Superior temporal gyrus (tissue), 1 donor: ENCODE results near the gene RPLP2.

Source experiments
- DNase-seq: peaks from one replicate; pipeline ENCODE4 v3.0.0-alpha.2; 2016; ENCODE audit errors: extremely low spot score

RPLP2 gene

GRCh38 chr11:791658-792534, 17.9 kb upstream of the RPLP2 start:
- DNase-seq, result no peak

- DNase-seq, result no peak
Measured at GRCh38 chr11:792535-792821, 17.3 kb upstream of the RPLP2 start.

GRCh38 chr11:792873-793272, 16.9 kb upstream of the RPLP2 start:
- DNase-seq, result no peak

GRCh38 chr11:793556-793955, 16.2 kb upstream of the RPLP2 start:
- DNase-seq, result no peak

- peak; percentile 12 for DNase-seq
Measured at GRCh38 chr11:794013-794765, 15.6 kb upstream of the RPLP2 start.

- DNase-seq, result no peak
Measured at GRCh38 chr11:794766-795633, 14.8 kb upstream of the RPLP2 start.

- DNase-seq, result no peak
Measured at GRCh38 chr11:795634-796564, 13.9 kb upstream of the RPLP2 start.

GRCh38 chr11:796565-797295, 13.0 kb upstream of the RPLP2 start:
- DNase-seq, result no peak

- peak; percentile 74 for DNase-seq
Measured at GRCh38 chr11:797296-798092, 12.3 kb upstream of the RPLP2 start.

- DNase-seq, result peak; percentile 75
Measured at GRCh38 chr11:798093-798713, 11.6 kb upstream of the RPLP2 start, which contains the start of gene SLC25A22. Gene SLC25A22, minus strand, starts transcription at chr11:798281. Its CDS starts 3,275 bp downstream, at chr11:795006.

- no peak for DNase-seq
Measured at GRCh38 chr11:799641-800316, 10.0 kb upstream of the RPLP2 start.

GRCh38 chr11:800473-800872, 9.3 kb upstream of the RPLP2 start:
- DNase-seq, result no peak

- DNase-seq, result no peak
Measured at GRCh38 chr11:801097-801780, 8.5 kb upstream of the RPLP2 start.

GRCh38 chr11:802018-802617, 7.6 kb upstream of the RPLP2 start:
- DNase-seq, result no peak

GRCh38 chr11:802693-803466, 6.9 kb upstream of the RPLP2 start:
- DNase-seq, result no peak

- no peak for DNase-seq
Measured at GRCh38 chr11:803467-803742, 6.4 kb upstream of the RPLP2 start.
